ENCODE measurements around the gene FHIT. TPM values are rescaled to one million over a fixed set of nuclear protein-coding genes. Genes with fewer than 3 reads are reported as not detected.
"Not testable (repeated sequence)": the region's sequence is repeated elsewhere in the genome, so short reads cannot be mapped to it uniquely, and the experiment has no call there.

The FHIT gene
- total RNA-seq, 1 donor from 2014 or later: 26.0 TPM

DNA sequence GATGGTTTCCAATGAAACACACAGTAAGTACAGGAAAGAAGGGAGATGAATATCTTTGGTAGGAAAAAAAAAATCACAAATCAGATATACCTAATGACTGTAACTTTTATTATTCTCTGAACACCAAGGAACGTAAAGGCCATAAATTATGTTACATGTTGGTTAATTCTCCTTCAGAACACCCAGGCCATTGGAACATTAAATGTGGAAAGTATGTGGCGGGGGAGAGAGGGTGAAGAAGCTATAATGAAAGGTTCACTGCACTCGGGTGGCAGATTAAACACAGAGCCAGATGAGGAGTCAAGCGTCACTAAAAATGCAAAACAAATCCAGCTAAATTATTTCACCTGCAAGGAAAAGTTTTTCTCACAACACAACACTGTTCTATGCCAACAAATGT, 193.8 kb downstream of the FHIT start:
- no peak for DNase-seq (ENCODE audit: low spot score)

DNA sequence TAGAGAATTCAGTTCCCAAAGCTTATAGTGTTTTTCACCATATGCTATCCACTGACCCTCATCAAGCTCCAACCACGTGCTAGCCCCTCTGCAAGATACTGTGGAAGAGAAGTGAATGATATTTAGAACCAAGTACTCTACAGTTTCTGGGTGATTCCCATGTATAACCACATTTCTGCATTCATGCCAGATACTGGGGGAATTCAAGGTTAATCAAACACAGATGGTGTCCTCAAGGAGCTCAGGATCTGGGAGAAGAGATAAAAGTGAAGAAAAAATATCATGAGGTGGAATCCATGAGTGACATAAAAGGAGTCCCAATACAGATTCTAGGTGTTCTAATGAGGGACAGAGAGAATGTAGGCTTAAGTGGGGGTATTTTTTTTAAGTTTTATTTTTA, 195.8 kb downstream of the FHIT start:
- DNase-seq (ENCODE audit: low spot score): no peak

DNA sequence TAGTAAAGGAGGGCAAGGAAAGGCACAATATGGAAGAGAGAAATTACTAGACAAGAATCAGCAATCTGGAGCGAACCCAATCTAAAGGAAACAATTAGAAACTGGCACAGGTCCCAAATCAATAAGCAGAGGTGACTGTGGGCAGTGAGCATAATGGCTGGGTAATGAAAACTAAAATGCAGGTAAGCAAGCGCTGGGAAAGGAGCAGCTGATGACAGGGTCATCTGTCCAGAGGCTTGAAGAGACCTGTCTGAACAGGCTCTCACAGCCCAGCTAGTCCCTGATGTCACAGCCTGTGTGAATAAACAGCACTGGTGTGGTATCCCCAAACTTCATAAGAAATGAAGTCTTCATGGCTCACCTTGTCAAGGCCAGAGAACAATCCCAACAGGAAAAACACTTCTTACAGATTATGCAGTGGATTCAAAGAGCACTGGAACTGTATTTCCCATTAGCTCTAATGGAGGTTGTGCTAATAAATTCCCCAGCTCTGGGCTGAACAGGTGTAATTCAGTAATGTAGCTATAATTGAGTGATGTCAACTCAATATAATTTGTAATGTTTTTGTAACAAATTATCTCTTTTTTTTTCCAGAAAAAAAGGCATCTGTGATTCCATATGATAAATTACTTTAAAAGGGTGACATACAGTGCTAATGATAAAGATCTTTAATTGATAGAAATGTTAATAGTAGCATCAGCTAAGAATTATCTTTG, 197.3 kb downstream of the FHIT start:
- DNase-seq (ENCODE audit: low spot score): no peak

DNA sequence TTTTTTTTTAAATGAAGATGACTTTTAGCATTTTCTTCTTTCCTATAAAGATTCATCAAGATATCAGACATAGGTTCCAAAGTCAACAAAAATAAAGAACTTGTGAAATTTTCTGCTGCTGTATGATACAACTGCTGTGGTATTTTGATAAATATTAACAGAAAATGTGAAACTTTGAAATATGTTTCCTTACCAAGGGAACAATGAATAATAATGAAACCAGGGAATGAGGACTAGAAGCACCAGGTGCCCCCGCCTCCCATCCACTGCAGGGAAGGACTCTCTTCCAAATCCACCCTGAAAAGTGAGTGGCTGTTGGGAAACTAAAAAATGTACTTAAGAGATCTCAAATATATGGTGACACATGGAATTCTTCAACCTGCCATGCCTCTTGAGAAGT, 198.4 kb downstream of the FHIT start:
- no peak for DNase-seq (ENCODE audit: low spot score)

DNA sequence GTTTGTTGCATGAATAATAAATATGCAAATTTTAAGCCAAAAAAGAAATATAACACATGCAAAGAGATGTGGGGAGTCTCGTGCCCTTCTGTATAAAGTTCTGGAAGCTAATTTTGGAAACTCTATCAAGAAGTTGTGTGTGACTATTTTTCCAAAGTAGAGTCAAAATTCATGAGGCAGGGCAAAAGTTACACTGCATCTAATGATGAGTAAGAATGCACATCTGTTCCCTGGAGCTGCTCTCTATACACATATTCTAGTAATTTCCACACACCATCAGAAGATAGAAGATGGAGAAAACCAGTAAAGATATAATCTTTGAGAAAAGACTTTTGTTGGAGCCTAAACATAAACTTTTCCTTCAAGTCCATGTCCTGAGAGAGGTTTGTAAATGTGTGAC, 199.6 kb downstream of the FHIT start:
- no peak for DNase-seq (ENCODE audit: low spot score)

DNA sequence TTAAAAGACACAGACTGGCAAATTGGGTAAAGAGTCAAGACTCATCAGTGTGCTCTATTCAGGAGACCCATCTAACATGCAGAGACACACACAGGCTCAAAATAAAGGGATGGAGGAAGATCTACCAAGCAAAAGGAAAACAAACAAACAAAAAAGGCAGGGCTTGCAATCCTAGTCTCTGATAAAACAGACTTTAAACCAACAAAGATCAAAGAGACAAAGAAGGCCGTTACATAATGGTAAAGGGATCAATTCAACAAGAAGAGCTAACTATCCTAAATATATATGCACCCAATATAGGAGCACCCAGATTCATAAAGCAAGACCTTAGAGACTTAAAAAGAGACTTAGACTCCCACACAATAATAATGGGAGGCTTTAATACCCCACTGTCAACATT, 206.1 kb downstream of the FHIT start:
- not testable (repeated sequence) for DNase-seq (ENCODE audit: low spot score)

DNA sequence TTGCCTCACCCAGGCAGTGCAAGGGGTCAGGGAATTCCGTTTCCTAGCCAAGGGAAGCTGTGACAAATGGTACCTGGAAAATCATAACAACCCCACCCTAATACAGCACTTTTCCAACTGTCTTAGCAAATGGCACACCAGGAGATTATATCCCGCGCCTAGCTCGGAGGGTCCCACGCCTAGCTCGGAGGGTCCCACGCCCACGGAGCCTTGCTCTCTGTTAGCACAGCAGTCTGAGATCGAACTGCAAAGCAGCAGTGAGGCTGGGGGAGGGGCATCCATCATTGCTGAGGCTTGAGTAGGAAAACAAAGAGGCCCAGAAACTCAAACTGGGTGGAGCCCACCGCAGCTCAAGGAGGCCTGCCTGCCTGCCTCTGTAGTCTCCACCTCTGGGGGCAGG, 208.1 kb downstream of the FHIT start:
- DNase-seq (ENCODE audit: low spot score): no peak

DNA sequence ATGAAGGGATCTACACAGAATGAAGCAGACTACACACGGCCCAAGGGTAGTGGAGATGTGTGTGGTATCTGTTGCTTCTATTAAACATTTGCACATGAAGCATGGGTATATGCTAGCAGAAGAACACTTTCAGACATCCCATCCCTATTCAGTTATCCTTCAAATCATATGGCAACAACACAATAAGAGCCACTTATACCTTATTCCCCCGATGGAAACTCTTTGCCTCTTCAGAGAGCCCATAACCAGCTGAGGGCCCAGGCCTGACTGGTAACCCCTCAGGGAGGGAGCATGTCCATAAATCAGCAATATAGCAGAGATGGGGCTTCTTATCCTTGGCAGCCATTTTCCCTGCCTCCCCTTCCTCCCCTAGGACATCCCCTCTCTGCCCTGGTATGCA, 210.6 kb downstream of the FHIT start:
- no peak for DNase-seq (ENCODE audit: low spot score)

DNA sequence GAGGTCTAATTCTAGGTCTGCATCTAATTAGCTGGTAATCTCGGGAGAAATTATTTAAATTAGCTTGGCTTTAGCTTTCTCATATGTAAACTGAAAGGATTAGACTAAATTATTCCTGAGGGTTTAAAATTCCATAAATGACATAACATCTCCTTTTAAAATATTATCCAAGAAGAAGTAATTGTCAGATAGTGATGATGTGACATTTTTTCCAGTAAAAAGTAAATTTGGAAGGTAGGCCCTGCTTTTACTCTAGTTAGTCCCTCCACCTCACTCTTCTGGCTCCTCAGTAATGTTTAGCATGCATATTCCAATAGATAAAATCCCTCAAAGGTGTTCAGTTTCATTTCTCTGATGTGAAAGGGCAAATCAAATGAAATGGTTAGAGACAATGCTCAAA, 215.7 kb downstream of the FHIT start:
- DNase-seq (ENCODE audit: low spot score): no peak

DNA sequence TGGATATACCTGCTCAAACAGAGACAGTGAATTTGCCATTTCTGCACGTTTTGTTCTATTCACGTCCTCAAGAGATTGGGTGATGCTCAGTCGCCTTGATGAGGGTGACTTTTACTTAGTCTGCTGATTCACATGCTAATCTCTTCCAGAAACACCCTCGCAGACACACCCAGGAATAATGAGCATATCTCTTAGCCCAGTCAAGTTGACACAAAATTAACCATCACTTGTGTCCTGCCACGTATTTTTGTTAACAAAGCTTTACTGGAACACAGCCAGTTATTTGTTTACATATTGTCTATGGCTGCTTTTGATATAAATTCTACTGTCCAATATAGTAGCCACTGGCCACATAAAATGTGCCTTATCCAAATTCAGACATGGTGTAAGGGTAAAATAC, 218.3 kb downstream of the FHIT start:
- no peak for DNase-seq (ENCODE audit: low spot score)

DNA sequence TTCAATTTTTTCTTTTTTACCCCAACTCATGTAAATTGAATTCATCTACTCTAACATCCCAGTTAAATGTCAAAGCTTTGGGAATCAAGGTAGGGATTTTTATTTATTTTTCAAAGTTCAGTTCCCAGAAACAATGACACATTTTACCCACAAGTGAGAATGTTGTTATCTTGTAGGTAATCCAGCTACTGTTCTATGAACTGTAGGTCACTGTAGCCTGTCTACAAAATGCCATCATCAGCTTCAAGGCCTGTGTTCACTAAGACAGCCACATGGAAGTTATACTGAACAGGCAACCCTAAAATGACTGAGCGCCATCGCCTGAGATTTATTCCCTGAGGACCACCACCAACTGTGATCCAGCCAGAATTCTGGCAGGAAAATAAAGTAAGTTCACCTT, 219.7 kb downstream of the FHIT start:
- DNase-seq (ENCODE audit: low spot score): no peak

DNA sequence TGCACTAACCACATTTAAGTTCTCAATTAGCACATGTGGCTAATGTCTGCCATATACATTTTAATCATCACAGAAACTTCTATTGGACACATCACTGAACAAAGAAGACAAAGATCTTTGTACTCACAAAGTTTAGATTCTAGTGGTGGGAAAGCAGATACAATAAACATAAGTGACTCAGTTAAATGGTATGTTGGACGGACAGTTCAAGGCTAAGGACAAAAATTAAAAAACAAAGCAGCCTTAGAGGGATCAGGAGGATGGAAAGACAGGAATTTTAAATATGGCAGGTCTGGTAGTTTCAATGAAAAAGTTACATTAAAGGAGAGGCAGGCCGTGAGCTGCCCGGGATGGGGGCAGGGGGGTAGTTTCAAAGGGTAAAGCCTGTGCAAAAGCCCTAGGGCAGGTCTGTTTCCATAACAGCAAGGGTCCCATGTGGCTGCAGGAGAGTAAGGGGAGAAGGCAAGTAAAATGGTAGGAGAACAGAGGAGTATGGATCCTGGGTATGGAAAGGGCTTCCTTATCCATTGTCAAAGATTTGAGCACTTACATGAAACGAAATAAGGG, 220.7 kb downstream of the FHIT start:
- DNase-seq (ENCODE audit: low spot score): no peak

DNA sequence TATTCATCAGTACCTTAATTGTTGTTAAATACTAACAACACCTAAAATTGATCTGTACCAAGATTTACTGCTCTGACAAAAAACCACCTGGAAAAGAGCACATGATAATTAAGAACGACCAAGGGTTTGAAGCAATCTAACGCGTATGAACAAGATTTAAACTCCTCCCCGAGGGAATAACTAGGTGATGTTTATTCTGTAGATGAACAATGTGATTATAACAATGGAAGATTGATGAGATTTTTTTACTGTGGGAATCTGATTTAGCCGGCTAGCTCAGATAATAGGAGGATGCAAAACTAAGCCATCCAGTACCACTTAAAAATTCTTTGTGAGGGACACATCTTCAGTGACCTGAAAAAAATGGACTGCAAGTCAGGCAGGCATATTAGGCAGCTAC, 222.1 kb downstream of the FHIT start:
- DNase-seq (ENCODE audit: low spot score): no peak

DNA sequence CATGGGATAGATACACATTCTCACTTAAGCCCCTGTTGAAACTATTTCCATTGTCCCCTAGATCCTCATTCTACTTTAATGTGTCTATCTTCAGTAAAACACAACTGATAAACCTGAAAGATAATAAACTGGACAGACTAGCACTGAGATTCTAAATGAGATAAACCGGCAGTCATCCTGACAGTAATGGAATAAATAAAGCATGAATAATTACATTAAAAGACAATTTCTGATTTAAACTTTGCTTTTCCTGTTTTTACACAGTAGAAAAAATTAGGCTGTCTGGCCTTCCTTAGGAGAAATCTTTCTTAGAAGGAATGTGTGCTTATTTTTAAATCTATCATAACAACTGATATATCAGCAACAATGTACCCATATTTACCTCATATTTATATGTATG, 232.4 kb downstream of the FHIT start:
- DNase-seq (ENCODE audit: low spot score): no peak

DNA sequence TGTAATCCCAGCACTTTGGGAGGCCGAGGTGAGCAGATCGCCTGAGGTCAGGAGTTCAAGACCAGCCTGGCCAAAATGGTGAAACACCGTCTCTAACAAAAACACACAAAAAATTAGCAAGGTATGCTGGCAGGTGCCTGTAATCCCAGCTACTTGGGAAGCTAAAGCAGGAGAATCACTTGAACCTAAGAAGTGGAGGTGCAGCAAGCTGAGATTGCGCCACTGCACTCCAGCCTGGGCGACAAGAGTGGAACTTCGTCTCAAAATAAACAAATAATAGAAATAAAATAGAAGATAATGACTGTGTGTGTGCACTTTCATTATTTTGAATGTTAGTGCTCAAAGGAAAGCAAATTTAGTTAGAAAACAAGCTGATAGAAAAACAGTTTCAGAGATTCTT, 234.2 kb downstream of the FHIT start:
- not testable (repeated sequence) for DNase-seq (ENCODE audit: low spot score)

DNA sequence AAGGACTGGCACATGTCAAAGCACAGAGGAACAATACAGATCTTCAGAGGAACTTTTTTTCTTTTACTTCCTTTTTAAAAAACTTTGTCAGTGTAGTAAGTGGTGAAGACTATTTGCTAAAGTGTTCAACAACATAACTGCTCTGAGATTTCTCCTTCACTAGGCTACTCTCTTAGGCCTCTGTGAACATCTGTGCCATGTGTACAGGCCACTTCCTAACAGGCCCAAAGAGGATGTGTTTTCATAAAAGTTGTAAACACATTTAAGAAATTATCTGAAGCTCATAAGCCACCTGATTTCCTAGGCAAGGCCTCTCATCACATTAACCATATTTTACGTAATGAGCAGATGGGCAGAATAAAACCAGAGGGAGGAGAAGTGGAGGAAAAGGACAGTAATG, 235.4 kb downstream of the FHIT start:
- DNase-seq (ENCODE audit: low spot score): no peak

DNA sequence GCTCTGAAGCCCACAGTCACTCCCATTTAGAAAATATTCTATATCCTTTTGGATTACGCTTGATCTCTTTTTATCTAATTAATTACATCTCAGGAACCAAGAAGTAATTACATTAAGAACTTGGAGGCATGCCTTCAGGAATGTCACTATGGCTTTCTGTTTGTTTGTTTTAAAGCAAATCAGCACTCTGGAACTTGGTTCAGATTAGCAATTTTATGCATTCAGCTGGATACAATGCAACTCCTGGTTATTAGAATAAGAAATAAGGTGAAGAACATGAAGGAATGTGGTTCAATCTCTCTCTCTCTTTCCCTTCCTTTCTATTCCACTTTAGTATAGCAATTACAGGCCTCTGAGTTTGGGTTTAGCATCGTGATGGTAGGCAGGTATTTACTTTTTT, 235.8 kb downstream of the FHIT start:
- no peak for DNase-seq (ENCODE audit: low spot score)

DNA sequence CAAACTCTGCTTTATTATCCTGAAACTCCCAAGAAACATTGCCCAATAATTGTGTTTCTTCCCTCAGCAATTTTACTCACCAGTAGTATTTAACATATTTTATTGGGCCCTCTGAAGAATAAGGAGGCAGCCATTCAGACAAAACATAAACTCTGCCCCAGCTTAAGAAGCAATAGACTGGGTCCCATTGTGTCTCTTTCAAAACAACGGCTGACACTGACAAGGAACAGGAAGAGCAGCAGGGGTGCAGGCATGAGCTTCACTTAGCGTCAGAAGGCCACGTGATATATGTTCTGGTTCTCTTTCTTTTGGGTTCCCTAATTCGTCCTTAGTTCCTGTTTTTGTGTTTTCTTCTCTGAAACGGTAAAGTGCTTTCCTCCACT, 242.3 kb downstream of the FHIT start:
- DNase-seq (ENCODE audit: low spot score): no peak

DNA sequence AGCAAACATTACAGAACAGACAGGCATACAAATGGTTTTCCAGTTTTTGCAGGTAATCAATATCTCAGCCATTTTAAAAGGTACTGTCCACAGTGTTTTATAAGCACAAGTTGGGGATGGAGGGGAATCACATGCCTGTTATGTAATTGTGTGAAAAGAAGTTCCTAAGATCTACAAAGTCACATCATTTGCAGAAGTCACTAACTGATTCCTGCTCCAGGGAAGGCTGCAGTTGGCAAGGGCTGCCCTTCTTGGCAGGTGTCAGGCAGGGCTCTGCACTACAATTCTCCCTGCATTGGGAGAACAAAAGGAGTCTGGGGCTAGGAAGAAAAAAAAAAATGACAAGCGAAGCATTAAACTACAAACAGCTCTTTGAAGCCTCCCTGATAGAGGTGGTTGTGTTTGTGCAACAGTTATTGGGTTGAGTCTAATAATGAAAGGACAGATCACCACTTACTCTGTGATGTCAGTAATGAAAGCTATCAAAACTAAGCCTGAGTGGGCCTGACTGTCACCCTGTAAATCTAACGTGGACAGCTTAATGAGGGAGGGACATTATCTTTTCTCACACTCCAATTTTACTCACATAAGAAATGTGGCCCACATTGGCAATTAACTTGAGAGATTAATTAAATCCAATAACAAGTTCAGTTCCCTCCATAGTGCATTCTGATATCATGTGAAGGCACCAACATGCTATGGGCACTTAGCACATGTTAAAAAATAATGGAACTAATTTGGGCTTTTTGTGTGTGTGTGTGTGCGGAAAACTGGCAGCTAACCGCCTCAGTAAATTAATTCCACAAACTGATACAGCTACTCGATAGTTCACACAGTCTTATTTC, 242.9 kb downstream of the FHIT start:
- DNase-seq (ENCODE audit: low spot score): no peak

DNA sequence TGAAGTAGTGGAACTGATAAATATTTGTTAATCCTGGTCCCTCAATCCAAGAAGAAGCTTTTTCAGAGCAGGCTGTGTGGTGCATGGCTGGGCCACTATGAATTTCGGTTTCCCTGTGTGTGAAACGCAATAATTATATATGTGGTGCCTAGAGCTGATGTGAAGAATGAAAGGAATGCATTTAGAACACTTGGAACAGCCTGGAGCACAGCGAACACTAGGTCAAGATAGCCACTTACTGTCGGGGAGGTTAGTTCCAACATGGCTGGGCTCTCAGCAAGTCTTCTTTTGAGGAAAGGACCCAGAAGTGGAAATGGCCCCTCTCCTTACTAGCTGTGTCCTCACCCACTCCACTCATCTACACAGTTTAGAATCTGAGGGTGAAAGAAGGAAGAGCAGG, 245.7 kb downstream of the FHIT start:
- no peak for DNase-seq (ENCODE audit: low spot score)

DNA sequence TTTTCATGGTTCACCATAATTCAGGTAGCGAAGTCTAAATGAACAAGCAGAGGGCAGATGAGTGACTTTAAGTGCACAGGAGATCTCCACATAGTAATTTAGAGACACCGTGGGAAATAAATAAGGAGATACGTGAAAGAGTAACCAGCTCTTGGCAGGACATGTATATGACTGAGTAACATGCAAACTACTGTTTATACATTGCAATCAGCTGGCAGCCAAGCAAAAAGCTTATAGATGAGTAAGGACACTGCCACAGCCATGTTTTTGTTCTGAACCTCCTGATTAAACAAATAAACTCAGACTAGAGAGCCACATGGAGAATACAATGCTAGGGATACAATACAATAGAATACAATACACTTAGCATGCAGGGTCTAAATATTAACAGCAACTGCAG, 252.4 kb downstream of the FHIT start:
- DNase-seq (ENCODE audit: low spot score): no peak

DNA sequence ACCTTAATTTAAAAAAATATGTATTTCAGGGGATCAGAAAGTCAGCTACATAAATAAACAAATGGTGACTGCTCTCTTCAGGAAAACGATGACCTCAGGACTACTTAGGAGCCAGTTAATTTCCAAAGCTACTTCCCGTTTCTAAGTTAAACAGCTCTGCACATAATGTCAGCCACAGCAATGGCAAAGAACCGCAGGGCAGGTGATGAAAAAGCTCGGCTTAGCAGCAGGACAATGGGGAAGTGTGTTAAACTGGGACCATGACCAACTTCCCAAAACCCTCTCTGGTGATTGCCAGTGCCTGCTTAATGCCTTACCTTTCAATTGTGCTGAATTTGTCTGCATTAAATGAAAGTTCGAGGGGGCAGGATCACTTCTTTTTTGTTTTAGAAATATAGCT, 258.9 kb downstream of the FHIT start:
- DNase-seq (ENCODE audit: low spot score): no peak

DNA sequence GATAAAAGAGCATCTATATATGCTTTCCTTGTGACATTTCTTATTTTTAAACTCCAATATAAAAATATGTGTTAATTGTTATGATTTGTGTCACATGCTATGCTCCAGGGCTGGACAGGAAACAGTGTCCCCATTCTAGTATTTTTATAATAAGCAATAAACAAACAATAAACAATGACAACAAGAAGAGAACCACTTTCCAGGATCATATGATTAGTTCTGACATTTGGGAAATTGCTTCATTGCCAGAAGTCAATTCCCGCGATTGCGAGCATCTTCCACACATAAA, 260.9 kb downstream of the FHIT start:
- no peak for DNase-seq (ENCODE audit: low spot score)

Data from ureter (tissue), 1 donor.